ENCODE measurements around the gene SLC5A6. TPM values are rescaled to one million over a fixed set of nuclear protein-coding genes. Genes with fewer than 3 reads are reported as not detected.

The SLC5A6 gene
- total and polyA plus RNA-seq, 2 of the 8 experiments (the other 6 are each of a cell fraction or from before 2014, with no cell fraction given): 118 to 183 TPM

- no peak overlapping the region for H3K27ac ChIP-seq (ENCODE audit: low read depth, low read length)
- DNase-seq (ENCODE audit: low read depth in 1 of 2, low spot score in 2 of 2): no peak
- TF ChIP-seq SP2 (IDR thresholded peaks at IDR 0.05; ENCODE audit: low read length): no peak
- no peak for TF ChIP-seq BRCA1 (IDR thresholded peaks at IDR 0.05; ENCODE audit: low read depth, low read length)
Observed at GRCh38 chr2:27206346-27206745, 5.7 kb downstream of the SLC5A6 start.

More at GRCh38 chr2:27206346-27206745, 5.7 kb downstream of the SLC5A6 start:
- ChIA-PET CTCF (ENCODE audit: partially characterized antibody) (interaction anchor here (0.8 to 1.1 kb wide), 2 partner anchors 15 to 126 kb away, joined by 3 read pairs; no protein-coding TSS in a partner anchor), POLR2A (ENCODE audit: partially characterized antibody) (interaction anchor here (1.0 to 6.8 kb wide), 3 partner anchors 12 to 20 kb away, joined by 3 to 42 read pairs (median 6); no protein-coding TSS in a partner anchor)
- H3K14ac ChIP-seq (ENCODE audit: insufficient read length): no peak overlapping the region
- H2AK5ac ChIP-seq (ENCODE audit: low read depth, low read length): no peak overlapping the region
- FAIRE-seq: no peak
- H2BK120ac ChIP-seq (replicated peaks; ENCODE audit: low read depth, low read length): no peak overlapping the region
- no peaks in the 10 kb centered on the region for H3K27me3 ChIP-seq (replicated peaks in 1 of 4; ENCODE audit: control insufficient read depth in 3 of 4, extremely low read depth in 1 of 4, insufficient read depth in 3 of 4, low read length in 3 of 4)
- peaks cover 0 to 11% of the 10 kb centered on the region in 2 experiments; a peak in 2 of 4 replicates for H3K79me2 ChIP-seq (ENCODE audit: control insufficient read depth in 1 of 2, insufficient read depth in 2 of 2, low read length in 2 of 2)
- WGBS, 2 experiments (ENCODE audit: extremely low coverage in 1 of 2, insufficient coverage in 1 of 2, insufficient read length in 1 of 2, insufficient replicate concordance in 2 of 2, low coverage in 1 of 2, low lambda C conversion rate in 2 of 2, missing lambda C conversion rate in 1 of 2): 95% methylated on average over 6 of the region's 6 CpGs; no CpG with 5 or more reads in 1 of the 2 experiments
- no peak overlapping the region for H2BK5ac ChIP-seq (ENCODE audit: low read depth, low read length)
- H3K4me3 ChIP-seq (ENCODE audit: extremely low read depth in 1 of 4, insufficient read depth in 2 of 4, low read depth in 3 of 4, low read length in 4 of 4): no peak overlapping the region
- no peaks in the 10 kb centered on the region for H3K9me3 ChIP-seq (ENCODE audit: insufficient read depth in 2 of 2, low read depth in 1 of 2, low read length in 1 of 2)
- H3K23ac ChIP-seq (ENCODE audit: insufficient read length): no peak overlapping the region
- no peak overlapping the region for H3K56ac ChIP-seq (replicated peaks; ENCODE audit: insufficient read length, low read depth, low read length)
- no peak overlapping the region for H3K4ac ChIP-seq (replicated peaks; ENCODE audit: insufficient read length, low read depth, low read length)
- H3K9ac ChIP-seq (replicated peaks in 1 of 4; ENCODE audit: extremely low read depth in 1 of 4, low read depth in 3 of 4, low read length in 3 of 4): no peak overlapping the region
- H2BK12ac ChIP-seq (ENCODE audit: low read depth, low read length): no peak overlapping the region
- H3K23me2 ChIP-seq (ENCODE audit: low read depth, low read length): peaks cover 5% of the 10 kb centered on the region
- H3K18ac ChIP-seq (ENCODE audit: extremely low read depth, low read length): no peak overlapping the region
- H4K20me1 ChIP-seq (replicated peaks in 1 of 2; ENCODE audit: control insufficient read depth in 1 of 2, insufficient read depth in 2 of 2, low read length in 2 of 2): peaks cover 0 to 20% of the 10 kb centered on the region in 2 experiments
- no peak overlapping the region for H4K8ac ChIP-seq (ENCODE audit: extremely low read depth, insufficient read depth, low read length)
- no peak overlapping the region for H4K91ac ChIP-seq (replicated peaks; ENCODE audit: insufficient read length, low read length)
- H2AFZ ChIP-seq (ENCODE audit: low read length): no peak overlapping the region
- H3K4me1 ChIP-seq (replicated peaks in 1 of 4; ENCODE audit: control insufficient read depth in 3 of 4, insufficient read depth in 4 of 4, low read length in 3 of 4): no peaks in the 10 kb centered on the region; a peak in 2 of 7 replicates
- no peak overlapping the region for H4K5ac ChIP-seq (ENCODE audit: insufficient read length, low read depth, low read length)
- no peaks in the 10 kb centered on the region for H3K79me1 ChIP-seq (ENCODE audit: low read depth, low read length)
- H2BK15ac ChIP-seq (ENCODE audit: low read length): no peak overlapping the region
- peaks cover 57 to 83% (median 74%) of the 10 kb centered on the region in 4 experiments for H3K36me3 ChIP-seq (ENCODE audit: control insufficient read depth in 2 of 4, insufficient read depth in 4 of 4, low read length in 3 of 4)
- no peak overlapping the region for H3K4me2 ChIP-seq (ENCODE audit: insufficient read depth in 1 of 2, low read depth in 2 of 2, low read length in 2 of 2)
- no peak overlapping the region for H2BK20ac ChIP-seq (ENCODE audit: low read length)
